ENCODE measurements around the gene C19orf81.

Gene C19orf81

DNA sequence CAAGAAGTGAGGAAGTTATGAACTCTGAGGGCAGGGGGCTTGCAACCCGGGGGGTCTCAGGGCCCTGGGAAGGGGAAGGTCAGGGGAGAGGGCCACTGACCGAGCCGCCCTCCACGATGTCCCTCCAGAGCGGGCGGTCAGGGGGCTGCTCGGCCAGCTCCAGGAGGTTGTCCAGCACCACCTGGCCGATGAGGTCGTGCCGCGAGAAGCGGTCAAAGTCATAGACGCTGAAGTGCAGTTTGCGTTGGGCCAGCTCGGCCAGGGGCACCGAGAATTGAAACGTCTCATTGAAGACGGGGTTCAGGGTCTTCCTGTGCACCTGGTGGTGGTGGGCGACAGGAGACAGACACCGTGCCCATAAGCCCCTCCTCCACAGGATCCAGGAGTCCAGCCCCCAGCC is 20.1 kb upstream of the C19orf81 start:
- in situ Hi-C loops (cut with MboI; ENCODE audit: low sequenced_read_pairs) = no loop called here

DNA sequence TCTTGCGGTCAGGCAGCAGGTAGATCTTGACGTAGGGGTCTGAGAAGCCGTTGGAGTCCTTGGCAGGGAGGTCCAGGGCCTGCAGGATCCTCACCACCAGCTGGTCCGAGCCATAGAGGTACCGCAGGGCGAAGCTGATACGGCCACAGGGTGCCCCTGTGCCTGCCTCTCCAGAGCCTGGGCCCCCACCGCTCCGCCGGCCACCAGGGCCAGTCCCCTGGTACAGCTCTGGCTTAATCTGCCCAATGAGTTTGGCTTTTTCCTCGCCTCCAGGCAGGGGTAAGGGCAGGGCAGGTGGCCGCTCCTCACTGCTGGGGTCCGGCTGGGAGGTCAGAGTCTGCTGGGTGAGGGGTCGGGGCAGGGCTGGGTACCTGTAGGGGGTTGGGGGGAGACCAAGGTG is 19.4 kb upstream of the C19orf81 start:
- in situ Hi-C loops (cut with MboI; ENCODE audit: low sequenced_read_pairs) = no loop called here

DNA sequence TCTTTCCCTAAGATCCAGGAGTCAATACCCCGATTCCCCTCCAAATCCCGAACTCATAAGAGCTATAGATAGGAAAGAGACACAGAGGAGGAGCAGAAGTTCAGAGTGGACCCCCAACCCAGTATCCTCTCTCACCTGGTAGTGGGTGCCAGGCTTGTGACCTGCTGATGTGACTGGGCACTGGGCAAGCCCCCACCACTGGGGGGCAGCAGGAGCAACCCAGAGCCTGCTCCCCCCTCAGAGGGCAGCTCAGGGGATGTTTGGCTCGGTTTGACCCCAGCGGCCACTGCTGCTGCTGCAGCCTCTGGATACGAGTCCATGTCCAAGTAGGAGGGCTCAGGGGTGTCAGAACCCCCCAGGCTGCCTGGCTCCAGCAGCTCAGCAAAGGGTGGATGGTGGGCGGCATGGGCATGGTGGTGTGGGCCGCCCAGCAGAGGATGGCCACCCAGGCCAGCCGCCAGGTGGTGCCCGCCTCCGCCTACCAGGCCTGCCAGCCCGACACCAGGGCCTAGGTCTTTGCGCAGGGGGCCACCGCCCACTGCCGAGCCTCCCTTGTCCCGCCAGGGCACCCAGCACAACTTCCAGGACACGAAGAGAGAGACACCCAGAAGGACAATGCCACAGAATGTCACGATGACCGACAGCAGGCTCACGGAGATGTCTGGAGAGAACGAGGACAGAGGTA is 17.0 kb upstream of the C19orf81 start:
- in situ Hi-C loops (cut with MboI; ENCODE audit: low sequenced_read_pairs) = no loop called here

DNA sequence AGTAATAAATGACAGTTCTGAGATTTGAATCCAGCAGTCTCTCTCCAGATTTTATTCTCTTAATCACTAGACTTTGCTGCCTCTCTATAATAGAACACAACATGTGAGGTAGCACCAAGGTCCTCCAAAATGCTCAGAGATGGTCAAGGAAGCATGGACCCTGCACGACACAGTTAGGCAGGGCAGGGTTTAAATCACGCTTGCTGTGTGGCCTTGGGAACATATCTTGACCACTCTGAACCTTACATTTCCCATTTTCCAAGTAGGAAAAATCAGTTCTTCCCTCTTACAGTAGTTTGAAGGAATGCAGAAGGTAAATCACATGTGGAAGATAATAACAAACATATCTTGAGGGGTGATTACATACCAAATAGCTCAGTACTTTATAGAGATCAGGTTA is 15.9 kb upstream of the C19orf81 start:
- in situ Hi-C loops (cut with MboI; ENCODE audit: low sequenced_read_pairs) = no loop called here

DNA sequence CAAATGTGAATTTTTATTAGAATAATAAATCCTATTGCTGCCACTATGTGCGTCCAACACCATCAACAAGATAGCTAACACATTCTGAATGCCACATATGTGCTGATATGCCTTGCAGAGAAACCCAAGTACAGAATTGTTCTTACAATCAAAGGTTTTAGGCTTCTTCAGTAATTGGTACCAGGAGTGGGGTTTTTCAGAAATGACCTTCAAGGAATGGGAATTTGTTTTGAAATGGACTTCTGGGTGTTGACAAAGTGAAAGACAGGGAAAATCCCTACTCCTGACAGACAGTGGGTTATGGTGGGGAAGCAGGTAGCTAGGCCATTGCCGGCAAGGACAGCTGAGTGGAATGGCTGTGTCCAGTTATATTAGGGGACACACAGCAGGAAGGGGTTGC is 15.3 kb upstream of the C19orf81 start:
- in situ Hi-C loops (cut with MboI; ENCODE audit: low sequenced_read_pairs) = no loop called here

DNA sequence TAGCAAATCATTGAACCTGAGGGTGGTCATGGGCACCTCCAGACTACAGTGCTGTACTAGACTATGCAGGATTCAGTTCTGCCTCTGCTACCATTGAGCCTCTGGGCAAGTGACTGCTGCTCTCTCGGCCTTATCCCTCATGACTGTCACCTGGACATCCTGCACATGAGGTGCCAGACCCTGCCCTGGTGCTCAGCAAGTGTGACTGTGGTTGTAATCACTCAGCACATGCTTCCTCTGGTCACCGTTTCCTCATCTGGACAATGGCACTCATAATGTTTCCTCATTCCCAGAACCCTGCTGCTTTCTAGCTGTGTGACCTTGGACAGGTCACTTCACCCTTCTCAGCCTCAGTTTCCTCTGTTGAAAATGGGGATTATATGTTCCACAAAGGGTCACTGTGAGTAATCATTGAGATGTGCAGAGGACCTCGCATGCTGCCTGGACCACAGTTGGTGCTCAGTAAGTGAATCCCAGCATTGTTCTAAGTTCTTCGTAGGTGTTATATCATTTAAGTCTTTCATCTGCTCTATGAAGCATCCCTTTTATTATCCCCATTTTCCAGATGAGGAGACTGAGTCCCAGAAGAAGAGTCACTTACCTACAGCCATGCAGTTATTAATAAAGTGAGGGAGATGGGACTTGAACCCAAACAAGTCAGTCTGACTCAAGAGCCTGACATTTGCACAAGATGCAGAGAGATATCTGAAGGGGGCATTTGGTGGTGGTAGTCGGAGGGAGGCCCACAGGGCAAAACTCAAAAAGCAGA is 12.7 kb upstream of the C19orf81 start:
- in situ Hi-C loops (cut with MboI; ENCODE audit: low sequenced_read_pairs) = no loop called here

DNA sequence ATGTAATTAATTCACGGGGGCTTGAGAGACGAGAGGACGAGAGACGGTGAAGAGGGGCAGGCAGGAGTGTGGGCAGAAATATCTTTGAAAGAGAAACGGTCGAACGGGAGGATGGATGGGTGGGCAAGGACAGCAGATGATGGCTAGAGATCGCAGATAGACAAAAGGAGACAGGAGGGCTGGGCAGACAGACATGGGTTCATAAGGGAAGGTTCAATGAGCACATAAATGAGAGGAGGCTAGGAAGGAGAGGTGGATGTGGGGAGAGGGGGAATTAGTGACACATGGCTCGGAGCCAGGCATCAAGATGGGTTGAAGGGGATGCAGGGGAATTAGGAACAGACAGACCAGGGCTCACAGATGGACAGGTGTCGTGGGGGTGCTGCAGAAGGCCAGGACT is 10.6 kb upstream of the C19orf81 start:
- in situ Hi-C loops (cut with MboI; ENCODE audit: low sequenced_read_pairs) = no loop called here

DNA sequence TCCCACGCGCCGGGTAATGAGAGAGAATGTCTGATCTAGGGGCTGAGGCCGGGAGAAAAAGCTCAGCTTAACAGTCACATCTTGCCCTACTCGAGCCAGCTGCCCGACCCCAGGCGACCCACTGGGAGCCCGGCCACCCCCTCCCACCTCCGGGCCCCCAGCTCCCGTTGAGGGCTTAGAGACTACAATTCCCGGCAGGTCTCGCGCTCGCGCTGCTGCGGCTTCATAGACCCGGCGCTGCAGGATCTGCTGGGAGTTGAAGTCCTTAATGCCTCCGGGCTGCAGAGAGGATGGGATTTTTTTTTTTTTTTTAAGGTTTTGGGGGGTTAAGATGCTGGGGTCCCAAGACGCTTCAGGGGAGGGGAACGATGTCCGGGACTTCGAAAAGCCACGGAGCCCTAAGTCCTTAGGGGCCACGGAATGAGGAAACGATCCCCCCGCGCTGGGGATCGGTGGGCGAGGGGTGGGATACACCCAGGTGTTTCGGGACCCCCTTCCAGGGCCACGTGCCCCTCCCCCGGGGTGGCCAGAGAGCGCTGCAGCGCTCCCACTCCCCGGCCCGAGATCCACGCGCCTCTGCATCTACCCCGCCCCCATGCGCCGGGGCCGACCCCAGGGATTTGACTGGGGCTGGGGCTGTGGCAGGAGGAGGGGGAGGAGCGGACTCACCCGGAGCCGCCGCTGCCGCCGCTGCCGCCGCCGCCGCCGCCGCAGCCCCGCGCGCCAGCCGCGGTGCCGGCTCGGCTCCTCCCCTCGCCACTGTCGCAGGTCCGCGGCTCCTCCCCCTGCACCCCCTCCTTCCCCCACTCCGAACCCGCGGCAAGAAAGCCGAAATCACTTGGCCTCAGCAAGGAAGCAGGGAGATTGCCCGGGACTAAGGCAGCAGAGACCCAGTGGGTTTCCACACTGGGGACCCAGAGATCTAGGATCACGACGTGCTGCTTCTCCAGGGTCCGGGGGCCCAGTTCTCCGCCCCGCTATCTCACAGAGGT is 9.8 kb upstream of the C19orf81 start, which contains the start of gene SYT3:
TSS of gene SYT3 (minus strand) at position 761 of the 992 bp plus-strand sequence. CDS start 2,470 bp downstream, outside the sequence.
- in situ Hi-C loops (cut with MboI; ENCODE audit: low sequenced_read_pairs) = no loop called here

DNA sequence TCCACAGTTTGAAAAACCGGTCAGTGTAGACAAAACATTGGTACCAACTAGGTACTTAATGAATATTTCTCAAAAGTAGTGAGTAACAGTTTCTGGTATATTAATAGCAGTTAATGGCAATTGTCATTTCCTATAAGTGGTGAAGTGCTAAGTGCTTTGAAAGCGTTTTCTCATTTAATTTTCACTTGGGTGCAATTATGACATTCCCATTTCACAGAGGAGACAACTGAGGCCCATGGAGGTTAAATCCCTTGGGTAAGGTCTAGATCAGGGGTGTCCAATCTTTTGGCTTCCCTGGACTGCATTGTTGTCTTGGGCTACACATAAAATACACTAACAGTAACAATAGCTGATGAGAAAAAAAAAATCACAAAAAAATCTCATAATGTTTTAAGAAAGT is 8.9 kb upstream of the C19orf81 start:
- in situ Hi-C loops (cut with MboI; ENCODE audit: low sequenced_read_pairs) = no loop called here

DNA sequence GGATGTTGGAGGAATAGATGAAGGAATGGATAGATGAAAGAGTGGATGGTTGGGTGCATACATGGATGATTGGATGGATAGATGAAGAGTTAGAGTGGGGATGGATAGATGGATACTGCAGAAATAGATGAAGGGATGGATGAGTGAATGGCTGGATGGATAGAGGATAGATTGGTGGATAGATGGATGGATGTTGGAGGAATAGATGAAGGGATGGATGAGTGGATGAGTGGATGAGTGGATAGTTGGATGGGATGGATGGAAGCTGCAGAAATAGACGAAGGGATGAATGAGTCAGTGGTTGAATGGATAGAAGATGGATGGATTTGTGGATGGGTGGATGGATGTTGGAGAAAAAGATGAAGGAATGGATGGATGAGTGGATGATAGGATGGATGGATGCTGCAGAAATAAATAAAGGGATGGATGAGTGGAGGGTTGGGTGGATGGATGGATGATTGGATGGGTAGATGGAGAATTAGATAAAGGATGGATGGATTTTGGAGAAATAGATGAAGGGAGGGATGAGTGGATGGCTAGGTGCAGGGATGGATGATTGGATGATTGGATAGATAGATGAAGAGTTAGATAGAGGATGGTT is 4.8 kb upstream of the C19orf81 start:
- in situ Hi-C loops (cut with MboI; ENCODE audit: low sequenced_read_pairs) = no loop called here

DNA sequence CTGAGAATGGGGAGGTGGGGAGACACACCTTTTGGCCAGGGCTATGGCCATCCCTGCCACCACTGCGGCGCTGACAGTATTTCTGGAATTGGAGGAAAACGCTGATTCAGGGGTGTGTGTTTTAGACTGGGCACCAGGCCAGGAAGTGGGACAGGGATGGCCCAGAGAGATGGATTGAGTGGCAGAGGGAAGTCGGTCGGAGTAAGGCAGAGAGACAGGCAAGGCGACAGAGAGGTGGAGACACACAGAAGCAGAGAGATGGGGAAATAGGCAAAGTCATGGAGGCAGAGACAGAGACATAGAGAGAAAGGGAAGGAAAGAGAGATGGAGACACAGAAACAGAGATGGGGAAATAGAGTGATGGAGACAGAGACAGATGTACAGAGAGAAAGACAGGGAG is 4.1 kb upstream of the C19orf81 start:
- in situ Hi-C loops (cut with MboI; ENCODE audit: low sequenced_read_pairs) = no loop called here

DNA sequence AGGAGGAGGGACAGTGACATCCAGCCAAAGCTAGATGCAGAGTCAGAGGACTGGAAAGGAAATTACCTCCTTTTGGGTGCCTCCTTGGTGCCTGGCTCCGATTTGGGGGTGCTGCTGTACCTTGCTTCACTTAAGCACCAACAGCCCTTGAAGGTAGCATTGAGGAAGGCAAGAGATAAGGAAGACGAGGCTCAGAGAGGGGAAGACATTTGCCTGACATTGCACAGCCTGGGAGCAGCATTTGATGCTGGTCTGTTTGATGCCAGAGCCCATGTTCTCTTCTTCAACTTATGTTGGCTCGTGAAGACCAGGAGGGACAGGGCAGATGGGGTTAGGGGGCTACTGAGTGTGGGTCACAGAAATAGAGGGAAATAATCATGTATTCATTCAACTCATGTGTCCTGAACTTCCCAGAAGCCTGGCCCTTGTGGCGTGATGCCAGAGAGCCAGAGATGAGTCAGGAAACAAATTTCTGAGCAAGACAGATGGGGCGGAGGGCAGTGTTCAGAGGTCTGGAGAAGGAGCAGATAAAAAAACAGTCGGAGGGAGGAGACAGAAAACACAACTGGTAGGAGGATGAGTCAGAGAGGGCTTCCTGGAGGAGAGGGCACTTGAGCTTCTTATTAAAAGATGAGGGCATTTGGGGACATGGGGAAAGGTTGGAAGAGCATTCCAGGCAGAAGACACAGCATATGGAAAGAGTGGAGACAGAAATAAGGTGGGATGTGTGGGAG is 3.0 kb upstream of the C19orf81 start:
- in situ Hi-C loops (cut with MboI; ENCODE audit: low sequenced_read_pairs) = no loop called here

DNA sequence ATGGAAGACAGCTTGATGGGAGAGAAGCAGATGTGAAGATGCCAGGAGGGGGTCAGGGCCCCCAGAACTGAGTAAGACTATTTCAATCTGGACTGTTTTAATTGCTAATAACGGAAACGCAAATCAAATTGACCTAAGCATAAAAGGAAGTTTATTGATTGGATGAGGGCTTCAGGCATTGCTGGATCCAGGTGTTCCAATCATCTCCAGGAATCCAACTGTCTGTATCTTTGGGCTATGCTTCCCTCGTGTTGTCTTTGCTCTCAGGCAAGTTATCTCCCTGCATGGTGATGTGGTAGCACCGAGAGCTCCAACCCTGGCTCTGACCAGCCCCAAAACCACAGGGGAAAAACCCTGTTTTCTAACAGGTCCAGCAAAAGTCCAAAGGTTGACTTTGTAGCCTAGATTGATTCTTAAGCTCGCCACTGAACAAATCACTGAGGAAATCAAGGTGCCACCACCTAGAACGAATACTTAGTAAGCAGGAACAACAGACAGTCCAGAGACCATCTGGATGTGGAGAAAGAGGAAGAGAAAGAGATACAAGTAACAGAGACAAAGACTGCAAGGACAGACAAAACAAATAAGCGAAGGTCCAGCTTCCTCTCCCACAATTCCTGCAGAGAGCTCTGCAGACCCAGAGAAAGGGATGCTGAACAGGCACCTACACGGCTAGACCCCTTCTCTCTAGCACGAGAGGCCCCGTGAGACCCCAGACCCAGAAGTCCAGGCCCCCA is 1.2 kb upstream of the C19orf81 start:
- in situ Hi-C loops (cut with MboI; ENCODE audit: low sequenced_read_pairs) = no loop called here

DNA sequence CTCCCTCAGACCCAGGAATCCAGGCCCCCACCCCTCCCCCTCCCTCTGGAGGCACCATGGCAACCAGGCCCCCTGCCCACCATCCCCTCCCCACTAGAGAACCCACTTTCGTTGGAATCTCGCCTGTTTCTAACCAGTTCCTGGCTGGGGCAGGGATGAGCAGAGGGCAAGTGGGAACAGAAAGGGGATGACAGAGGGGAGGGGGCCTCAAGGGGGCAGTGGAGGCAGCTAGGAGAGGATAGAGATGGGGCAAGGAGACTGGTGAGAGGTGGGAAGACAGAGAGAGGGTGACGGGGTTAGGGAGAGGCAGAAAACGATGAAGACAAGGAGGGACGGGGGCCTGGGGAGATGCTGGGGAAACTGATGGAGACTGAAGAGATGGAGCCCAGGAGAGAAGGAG is 586 bp upstream of the C19orf81 start:
- in situ Hi-C loops (cut with MboI; ENCODE audit: low sequenced_read_pairs) = no loop called here

DNA sequence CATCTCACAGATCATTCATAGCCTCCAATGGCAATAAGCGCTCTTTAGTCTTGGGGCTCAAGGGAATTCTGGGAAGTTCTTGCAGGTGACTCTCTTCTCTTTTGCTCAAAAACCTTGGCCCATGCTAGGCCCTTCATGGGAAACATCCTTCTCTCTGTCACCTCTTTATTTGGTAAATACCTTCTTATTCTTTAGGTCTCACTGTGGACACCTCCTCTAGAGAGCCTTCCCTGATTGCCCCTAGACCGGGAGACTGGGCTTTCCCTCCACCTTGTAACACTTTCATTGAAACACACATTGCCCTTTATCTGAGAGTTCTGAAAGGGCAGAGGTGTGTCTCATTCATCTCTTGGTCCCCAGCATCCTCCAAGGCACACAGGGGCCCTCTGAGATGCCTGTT is 1.9 kb downstream of the C19orf81 start:
- in situ Hi-C loops (cut with MboI; ENCODE audit: low sequenced_read_pairs) = no loop called here

DNA sequence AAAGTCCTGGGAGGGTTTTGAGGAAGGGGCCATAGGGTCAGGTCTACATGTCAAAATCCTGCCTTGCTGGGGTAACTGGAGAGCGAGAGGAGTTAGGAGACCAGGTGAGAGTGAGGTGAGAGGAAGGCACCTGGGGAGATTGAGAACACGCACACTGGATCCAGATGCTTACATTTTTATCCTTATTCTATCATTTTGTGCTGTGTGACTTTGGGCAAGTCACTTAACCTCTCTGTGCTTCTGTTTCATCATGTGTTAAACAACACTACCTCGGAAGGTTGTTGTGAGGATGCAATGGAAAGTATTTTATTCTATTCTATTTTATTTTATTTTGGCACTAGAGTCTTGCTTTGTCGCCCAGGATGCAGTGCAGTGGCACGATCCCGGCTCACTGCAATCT is 3.5 kb downstream of the C19orf81 start:
- in situ Hi-C loops (cut with MboI; ENCODE audit: low sequenced_read_pairs) = no loop called here

DNA sequence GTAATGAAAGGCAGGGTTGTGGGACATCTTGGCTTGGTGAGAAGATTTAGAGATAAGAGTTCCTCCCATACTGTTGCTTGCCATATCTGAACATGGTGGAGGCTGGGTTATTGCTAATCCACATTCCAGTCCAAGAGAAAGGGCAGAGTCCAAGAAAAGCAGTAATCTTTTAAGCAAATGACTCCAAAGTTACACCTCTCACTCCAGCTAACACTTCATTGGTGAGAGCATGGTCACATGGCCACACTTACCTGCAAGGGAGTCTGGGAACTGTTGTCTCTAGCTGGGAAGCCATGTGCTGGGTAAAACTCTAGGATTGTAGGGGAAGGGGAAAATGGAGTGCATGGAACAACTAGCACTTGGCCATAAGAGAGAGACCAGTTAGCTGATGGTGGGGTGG is 5.6 kb downstream of the C19orf81 start:
- in situ Hi-C loops (cut with MboI; ENCODE audit: low sequenced_read_pairs) = no loop called here

DNA sequence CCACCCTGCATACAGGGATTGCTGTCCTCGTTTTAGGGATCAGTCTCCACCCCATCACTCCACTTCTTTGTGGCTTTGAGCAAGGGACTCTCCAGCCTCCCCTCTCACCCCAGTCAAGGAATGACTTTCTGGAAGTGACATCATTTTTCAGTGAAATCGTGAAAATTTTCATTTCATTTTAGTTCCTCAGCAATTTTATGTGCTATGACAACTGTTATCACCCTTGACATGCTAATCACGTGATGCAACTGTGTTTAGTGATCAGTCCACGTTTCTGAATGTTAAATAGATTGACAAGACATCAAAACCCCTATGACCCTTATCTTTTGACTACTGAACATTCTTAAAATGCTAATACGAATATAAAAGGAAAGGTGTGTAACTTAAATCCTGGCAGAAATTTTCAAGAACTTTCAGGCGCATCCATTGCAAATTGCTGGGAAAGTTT is 8.0 kb downstream of the C19orf81 start:
- in situ Hi-C loops (cut with MboI; ENCODE audit: low sequenced_read_pairs) = no loop called here

DNA sequence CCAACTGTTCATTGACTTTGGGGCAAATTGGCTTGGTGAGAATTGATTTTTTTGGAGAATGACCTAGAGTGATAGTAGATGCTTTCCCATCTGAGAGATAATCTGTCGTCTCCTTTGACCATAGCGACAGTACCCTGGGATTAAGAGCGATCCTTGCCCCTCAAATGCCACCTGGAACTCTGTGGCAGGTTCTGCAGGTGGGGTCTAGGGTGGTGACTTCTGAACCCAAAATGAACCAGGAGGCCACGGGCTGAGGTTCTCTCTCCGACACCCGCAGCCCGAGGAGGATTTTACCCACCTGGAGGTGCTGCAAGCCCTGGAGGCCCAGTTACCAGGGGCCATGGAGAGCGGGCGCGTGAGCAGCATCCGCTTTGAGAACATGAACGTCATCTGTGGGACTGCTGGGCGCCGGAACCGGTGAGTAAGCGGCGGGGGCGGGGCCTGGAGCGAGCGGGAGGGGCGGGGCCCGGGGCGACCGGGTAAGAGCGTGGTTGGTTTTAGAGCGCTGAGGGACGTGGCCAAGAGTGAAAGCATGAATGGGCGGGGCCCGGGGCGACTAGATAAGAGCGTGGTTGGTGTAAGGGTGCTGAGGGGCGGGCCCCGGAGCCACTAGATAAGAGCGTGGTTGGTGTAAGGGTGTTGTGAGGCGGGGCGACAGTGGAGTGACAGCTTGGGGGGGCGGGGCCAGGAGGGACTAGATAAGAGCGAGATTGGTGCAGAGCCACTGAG is 8.6 kb downstream of the C19orf81 start:
- in situ Hi-C loops (cut with MboI; ENCODE audit: low sequenced_read_pairs) = no loop called here

Measured in HL-60/S4 treated with phorbol 12-myristate 13-acetate at 8.2 ng/mL for 4 days and 3 days (cell line).